HFF-Myc (cell line): ENCODE results near the gene NFKBIZ.

Experiments used
- DNase-seq: peaks from one replicate; pipeline ENCODE4 v3.0.0-alpha.2; 2011; ENCODE audit warnings: low read depth; ENCODE audit errors: extremely low read depth
- H3K4me3 ChIP-seq: replicated peaks from 2 replicates; pipeline ENCODE4 v1.5.1; 2011; ENCODE audit warnings: low read depth, mild to moderate bottlenecking, control low read depth, low read length
- TF ChIP-seq, protein P1 (sequence below): IDR thresholded peaks from 2 replicates; pipeline ENCODE4 v1.5.1; 2012; ENCODE audit warnings: mild to moderate bottlenecking, low read depth, low read length, control low read depth; ENCODE audit errors: missing control alignments

The NFKBIZ gene

GRCh38 chr3:101854608-101855304 lies 5.4 kb downstream of the NFKBIZ start:
- TF ChIP-seq, protein P1, sequence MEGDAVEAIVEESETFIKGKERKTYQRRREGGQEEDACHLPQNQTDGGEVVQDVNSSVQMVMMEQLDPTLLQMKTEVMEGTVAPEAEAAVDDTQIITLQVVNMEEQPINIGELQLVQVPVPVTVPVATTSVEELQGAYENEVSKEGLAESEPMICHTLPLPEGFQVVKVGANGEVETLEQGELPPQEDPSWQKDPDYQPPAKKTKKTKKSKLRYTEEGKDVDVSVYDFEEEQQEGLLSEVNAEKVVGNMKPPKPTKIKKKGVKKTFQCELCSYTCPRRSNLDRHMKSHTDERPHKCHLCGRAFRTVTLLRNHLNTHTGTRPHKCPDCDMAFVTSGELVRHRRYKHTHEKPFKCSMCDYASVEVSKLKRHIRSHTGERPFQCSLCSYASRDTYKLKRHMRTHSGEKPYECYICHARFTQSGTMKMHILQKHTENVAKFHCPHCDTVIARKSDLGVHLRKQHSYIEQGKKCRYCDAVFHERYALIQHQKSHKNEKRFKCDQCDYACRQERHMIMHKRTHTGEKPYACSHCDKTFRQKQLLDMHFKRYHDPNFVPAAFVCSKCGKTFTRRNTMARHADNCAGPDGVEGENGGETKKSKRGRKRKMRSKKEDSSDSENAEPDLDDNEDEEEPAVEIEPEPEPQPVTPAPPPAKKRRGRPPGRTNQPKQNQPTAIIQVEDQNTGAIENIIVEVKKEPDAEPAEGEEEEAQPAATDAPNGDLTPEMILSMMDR, result no peak
- no peak overlapping the region for H3K4me3 ChIP-seq
- no peak for DNase-seq

GRCh38 chr3:101857301-101857741 lies 8.0 kb downstream of the NFKBIZ start:
- DNase-seq, result no peak
- TF ChIP-seq, protein P1, result no peak
- H3K4me3 ChIP-seq, result no peak overlapping the region

GRCh38 chr3:101858464-101859030 lies 9.2 kb downstream of the NFKBIZ start:
- DNase-seq, result no peak
- no peak overlapping the region for H3K4me3 ChIP-seq
- TF ChIP-seq, protein P1, result no peak

GRCh38 chr3:101859882-101860448 lies 10.7 kb downstream of the NFKBIZ start:
- no peak overlapping the region for H3K4me3 ChIP-seq
- TF ChIP-seq, protein P1, result no peak
- DNase-seq, result no peak

GRCh38 chr3:101861212-101861788 lies 12.0 kb downstream of the NFKBIZ start:
- no peak overlapping the region for H3K4me3 ChIP-seq
- TF ChIP-seq, protein P1, result no peak
- DNase-seq, result no peak

DNA sequence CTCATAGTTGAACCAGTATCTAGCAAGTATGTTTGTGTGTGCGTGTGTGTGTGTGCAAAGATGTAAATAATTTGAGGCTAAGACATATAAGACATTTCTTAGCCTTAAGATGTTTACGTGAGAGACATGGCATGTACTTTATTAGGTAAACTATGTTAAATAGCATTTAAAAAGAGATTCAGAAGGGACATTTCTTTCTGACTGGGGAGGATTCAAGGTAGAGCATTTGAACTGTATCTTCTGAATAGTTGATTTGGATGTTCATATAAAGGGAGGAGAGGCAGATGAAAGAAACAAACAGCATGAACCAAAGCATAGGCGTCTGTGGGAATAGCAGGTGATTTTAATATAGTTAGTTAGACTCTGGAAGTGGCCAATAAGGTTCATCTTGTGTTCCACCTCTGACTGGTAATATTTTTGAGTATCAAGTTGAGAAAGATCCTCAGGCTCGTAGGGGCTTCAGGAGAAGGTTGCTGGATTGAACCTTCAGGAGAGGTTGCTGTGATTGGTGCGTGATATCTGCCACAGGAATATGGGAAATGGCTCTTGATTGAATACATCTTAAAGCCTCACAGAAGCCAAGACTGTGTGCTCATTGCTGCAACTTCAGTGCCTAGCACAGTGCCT lies 12.6 kb downstream of the NFKBIZ start:
- H3K4me3 ChIP-seq, result no peak overlapping the region
- DNase-seq, result no peak
- TF ChIP-seq, protein P1, result no peak
